HG03469 (cell line): ENCODE results near the gene LURAP1L.

ENCODE experiments used
- ATAC-seq: cut with Tn5 transposase; IDR thresholded peaks from one replicate; pipeline ENCODE4 v1.9.1; 2021; ENCODE audit warnings: mild to moderate bottlenecking, moderate library complexity, moderate number of reproducible peaks; ENCODE audit not compliant: unreplicated experiment

The LURAP1L gene

DNA sequence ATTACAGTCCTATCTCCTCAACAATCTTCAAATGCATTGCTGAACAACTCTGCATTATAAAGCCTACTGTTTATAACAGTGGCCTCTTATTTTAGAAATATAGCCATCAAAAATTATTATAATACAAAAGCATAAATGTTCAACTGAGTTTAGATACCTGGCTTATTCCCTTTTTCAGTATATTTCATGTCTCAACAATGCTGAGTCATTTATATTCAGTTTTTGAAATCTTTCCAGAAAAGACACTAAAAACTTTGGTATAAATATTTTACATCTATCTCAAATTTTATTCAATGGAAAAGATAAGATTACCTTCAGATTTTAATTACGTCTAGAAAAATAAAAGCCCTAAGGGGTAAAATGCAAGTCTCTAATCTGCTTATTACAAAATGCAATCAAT lies 37.9 kb downstream of the LURAP1L start:
- ATAC-seq = no peak

GRCh38 chr9:12813533-12813932 lies 38.7 kb downstream of the LURAP1L start:
- ATAC-seq = no peak

- ATAC-seq = no peak
These were observed 39.4 kb downstream of the LURAP1L start for GRCh38 chr9:12813960-12814876.

GRCh38 chr9:12814877-12815237 lies 40.0 kb downstream of the LURAP1L start:
- ATAC-seq = no peak

GRCh38 chr9:12815888-12816287 lies 41.1 kb downstream of the LURAP1L start:
- no peak for ATAC-seq

- no peak for ATAC-seq
These were observed 41.9 kb downstream of the LURAP1L start for GRCh38 chr9:12816656-12817101.

GRCh38 chr9:12817702-12818101 lies 42.9 kb downstream of the LURAP1L start:
- ATAC-seq = no peak

GRCh38 chr9:12818431-12819000 lies 43.7 kb downstream of the LURAP1L start:
- no peak for ATAC-seq

DNA sequence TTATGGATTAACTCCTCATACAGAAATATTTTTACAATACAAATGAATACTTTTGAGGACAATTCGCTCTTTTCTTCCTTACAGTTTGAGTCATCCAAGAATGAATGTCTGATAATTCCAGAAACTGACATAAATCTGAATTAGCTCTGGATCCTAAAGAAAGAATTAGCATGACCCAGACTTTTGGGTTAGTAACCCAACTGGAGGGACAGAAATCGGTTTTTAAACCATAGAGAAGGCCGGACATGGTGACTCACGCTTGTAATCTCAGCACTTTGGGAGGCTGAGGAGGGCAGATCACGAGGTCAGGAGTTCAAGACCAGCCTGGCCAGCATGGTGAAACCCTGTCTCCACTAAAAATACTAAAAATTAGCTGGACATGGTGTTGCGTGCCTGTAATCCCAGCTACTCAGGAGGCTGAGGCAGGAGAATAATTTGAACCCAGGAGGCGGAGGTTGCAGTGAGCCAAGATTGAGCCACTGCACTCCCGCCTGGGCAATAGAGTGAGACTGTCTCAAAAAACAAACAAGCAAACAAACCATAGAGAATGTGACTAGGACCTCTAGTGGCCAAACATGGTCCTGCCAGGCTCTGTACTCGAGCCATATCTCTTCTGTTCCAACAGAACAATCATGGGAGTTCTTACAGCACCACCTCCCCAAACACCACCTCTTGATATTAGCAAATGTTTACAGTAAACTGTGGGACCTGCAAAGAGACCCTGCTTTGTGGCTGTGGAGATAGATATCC lies 44.8 kb downstream of the LURAP1L start:
- no peak for ATAC-seq

DNA sequence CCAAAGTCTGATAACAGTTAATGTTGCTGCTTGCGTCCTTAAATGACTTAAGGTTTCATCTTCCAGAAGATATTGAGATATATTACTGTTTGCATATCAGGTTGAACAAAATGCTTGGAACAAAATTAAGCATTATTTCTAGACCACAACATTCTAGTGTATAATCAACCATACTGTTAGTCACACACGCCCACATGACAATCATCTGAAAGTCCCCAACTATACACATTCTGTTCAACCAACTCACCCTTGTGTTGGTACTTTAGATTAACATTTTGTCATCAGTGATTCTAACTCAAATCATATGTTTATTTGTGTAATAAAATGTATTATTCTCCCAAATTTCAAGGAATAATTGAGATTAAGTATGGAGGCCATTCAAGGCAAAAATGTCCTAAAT lies 47.3 kb downstream of the LURAP1L start:
- ATAC-seq = no peak

DNA sequence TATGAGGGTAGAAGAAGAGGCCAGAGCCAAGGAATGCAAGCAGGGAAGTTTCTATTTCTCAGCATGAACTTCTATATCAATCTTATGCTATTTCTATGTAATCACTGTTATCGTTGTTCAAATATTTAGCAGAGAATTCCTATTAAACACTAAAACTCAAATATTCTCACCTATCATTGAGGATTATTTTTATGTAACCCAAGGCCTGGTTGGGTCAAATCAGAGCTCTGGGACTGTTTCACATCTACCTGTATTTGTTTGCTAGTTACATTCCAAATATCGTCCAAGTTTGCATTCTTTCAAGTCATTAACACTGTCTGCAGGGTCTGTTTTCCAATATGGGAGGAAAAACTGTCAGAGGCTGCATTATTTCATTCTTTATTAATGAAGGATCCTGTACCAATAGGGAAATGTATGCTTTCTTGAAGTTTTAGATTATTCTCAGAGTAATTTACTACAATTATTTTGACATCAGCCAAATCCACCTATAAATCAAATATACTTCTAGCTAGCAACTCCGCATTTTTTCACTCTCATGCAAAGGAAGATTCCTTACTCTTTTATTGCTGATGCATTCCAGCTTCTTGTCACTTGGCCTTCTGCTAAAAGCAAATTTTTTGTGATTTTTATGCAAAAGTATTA lies 52.2 kb downstream of the LURAP1L start:
- no peak for ATAC-seq

- no peak for ATAC-seq
These were observed 58.9 kb downstream of the LURAP1L start for GRCh38 chr9:12833701-12834100.

DNA sequence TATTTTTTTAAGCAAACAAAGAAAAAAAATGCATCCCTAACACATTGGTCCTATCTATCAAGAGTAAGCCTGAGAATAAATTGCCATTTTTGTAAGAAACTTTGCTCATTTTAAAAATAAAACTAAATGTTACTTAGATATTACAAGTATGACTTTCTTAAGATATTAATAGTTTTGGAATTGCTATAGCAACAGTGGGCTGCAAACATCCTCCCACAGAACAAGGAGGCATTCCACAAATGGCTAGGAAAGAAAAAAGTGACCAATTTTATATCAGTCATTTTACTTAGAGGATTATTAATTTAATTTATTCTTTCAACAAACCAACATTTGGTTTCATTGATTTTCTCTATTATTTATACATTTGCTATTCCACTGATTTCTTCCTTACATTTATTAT lies 63.7 kb downstream of the LURAP1L start:
- no peak for ATAC-seq

DNA sequence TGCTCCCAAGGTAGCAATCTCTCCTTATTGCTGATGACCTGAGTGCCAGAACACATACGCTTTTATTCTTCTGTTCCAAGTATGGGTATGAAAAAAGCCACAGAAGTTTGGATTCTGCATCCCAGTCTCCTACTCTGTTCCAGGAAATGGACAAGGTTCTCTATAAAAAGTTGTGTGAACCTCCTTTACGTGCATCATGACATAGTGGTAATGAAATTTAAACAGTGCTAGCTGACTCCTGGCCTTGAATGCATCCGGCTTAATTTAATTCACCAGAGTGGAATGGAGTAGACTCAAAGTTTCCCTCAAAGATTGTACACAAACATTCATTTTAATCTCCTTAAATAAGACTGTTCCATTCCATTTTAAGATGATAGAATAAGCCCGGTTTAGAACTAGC lies 68.9 kb downstream of the LURAP1L start:
- ATAC-seq = no peak

- no peak for ATAC-seq
These were observed 71.2 kb downstream of the LURAP1L start for GRCh38 chr9:12846035-12846434.

DNA sequence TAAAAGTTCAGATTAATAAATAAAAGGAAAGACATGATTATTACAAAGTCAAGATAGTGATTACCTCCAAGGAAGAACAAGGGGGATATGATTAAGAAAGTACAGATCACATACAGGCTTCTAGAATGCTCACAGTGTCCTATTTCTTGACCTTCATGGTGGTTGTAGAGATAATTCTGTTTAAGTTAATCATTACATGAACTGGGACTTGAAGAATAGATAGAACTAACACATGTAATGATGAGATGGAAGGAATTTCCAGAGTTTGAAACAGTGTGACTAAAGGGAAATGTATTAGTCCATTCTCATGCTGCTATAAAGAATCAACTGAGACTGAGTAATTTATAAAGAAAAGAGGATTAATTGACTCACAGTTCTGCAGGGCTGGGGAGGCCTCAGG lies 72.7 kb downstream of the LURAP1L start:
- ATAC-seq = no peak

DNA sequence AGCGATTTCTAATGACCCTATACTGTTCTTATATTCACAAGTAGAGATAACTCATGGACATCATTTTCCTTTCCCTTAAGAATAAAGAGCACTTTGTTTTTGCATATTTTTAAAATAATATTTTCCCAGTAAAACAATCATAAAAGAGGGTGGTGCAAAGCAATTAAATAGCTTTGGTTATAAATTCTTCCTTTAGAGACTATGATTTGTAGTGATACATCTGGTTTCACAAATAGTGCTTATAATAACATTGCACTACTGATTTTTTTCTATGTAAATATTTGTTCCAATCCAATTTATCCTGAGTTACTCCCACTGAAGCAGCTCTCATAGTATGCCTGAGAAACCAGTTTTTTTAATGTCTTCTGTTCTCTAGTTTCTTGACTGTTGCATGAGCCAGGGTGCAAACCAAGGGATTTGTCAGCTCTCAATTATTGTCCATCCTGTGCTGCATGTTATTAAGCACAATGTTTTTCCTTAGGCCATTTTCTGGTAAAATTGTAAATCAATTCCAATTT lies 74.7 kb downstream of the LURAP1L start:
- no peak for ATAC-seq

- no peak for ATAC-seq
These were observed 76.7 kb downstream of the LURAP1L start for GRCh38 chr9:12851341-12852090.

GRCh38 chr9:12853051-12853450 lies 78.2 kb downstream of the LURAP1L start:
- ATAC-seq = no peak

DNA sequence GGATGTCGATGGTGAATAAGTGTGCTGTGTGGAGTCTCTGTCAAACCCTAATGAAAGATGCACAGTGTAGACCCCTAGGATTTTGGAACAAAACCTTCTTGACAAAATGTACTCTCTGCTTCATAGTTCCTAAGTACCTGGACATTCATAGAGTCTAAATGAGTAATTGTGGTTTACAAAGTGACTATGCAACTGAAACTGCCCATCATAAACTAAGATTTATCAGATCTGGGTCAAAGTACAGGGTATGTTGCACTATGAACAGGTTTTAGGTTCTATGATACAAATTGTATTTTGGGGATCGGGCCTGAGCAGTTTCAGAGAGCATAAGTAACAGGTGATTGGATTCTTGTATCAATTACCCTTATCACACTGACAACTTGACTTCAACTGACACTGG lies 79.4 kb downstream of the LURAP1L start:
- no peak for ATAC-seq
